ENCODE results near the gene DYNC2H1.
"Not testable (repeated sequence)": the region's sequence is repeated elsewhere in the genome, so short reads cannot be mapped to it uniquely, and the experiment has no call there.

The DYNC2H1 gene

GRCh38 chr11:103372906-103373305 lies 263.7 kb downstream of the DYNC2H1 start:
- DNase-seq, result no peak

DNA sequence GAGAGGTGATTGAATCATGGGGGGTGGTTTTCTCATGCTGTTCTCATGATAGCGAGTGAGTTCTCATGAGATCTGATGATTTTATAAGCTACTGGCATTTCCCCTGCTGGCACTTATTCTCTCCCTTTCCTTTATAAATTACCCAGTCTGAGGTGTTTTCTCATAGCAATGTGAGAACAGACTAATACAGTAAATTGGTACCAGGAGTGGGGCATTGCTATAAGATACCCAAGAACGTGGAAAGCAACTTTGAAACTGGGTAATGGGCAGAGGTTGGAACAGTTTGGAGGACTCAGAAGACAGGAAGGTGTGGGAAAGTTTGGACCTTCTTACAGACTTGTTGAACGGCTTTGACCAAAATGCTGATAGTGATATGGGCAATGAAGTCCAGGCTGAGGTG lies 265.0 kb downstream of the DYNC2H1 start:
- not testable (repeated sequence) for DNase-seq

GRCh38 chr11:103378931-103379330 lies 269.7 kb downstream of the DYNC2H1 start:
- no peak for DNase-seq

GRCh38 chr11:103380031-103380430 lies 270.8 kb downstream of the DYNC2H1 start:
- DNase-seq, result no peak

DNA sequence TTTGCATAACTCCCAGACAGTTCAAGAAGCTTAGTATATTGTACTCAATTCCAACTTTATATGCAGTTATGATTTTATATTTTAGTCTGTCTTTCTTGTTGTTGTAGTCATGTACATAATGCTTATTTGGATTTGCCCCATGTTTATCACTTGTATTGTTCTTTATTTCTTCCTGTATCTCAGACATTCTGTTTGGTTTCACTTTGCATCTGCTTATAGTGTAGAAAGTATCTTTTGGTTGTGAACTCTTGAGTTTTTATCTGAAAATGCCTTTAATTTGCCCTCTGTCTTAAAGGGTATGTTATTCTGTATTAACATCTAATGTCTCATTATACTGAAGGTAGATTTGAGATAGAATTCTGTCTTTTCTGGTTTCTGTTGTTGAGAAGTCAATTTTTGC lies 275.4 kb downstream of the DYNC2H1 start:
- no peak for DNase-seq

- no peak for DNase-seq
Measured at GRCh38 chr11:103395612-103396011, 286.4 kb downstream of the DYNC2H1 start.

DNA sequence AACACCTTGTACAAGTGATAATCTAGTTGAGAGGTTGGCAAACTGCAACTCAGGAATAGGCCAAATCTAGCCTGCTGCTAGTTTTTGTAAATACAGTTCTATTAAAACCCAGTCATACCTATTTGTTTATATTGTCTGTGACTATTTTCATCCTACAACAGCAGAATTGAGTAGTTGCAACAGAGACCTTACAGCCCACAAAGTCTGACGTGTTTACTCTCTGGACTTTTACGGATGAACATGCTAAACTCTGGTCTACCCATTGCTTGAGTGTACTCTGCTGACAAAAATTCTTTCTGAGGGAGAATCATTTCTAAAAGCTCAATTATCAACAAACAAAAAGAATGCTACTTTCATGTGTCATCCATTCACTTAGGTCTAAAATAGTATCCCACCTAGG lies 287.0 kb downstream of the DYNC2H1 start:
- DNase-seq, result no peak

- DNase-seq, result no peak
Measured at GRCh38 chr11:103397369-103397768, 288.1 kb downstream of the DYNC2H1 start.

GRCh38 chr11:103398829-103399228 lies 289.6 kb downstream of the DYNC2H1 start:
- DNase-seq, result no peak

DNA sequence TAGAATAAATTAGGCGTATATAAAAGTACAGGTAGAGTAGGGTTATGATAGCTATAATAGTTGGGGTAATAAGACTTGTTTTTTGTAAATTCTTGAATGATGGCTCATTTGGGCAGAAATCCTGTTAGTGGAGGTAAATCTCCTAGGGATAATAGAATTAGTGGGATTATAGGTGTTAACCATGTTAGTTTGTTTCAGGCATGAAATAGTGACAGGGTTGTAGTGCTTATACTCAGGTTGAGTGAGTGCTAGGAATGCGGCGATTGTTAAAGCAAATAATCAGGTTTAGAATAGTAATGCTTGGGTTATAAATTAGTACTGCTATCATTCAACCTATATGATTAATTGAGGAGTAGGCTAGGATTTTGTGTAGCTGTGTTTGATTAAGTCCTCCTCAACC lies 297.1 kb downstream of the DYNC2H1 start:
- no peak for DNase-seq

DNA sequence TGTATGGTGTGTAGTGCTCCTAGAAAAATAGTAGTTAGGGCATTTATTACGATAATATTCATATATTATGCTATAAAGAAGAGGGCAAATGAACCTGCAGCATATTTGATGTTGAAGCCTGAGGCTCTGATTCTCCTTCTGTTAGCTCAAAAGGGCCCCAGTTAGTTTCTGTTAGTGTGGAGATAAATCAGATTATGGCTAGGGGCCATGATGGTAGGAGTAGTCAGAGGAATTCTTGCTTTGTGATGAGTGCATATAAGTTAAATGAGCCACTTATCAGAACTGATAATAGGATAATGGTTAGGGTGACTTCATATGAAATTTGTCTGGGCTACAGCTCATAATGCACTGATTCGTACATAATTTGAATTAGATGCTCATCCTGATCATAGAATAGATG lies 298.4 kb downstream of the DYNC2H1 start:
- no peak for DNase-seq

GRCh38 chr11:103413266-103413888 lies 304.2 kb downstream of the DYNC2H1 start:
- no peak for DNase-seq

- DNase-seq, result no peak
Measured at GRCh38 chr11:103418014-103418413, 308.8 kb downstream of the DYNC2H1 start.

GRCh38 chr11:103420593-103420992 lies 311.4 kb downstream of the DYNC2H1 start:
- DNase-seq, result no peak

- DNase-seq, result no peak
Measured at GRCh38 chr11:103433386-103434072, 324.3 kb downstream of the DYNC2H1 start.

GRCh38 chr11:103434073-103434411 lies 324.8 kb downstream of the DYNC2H1 start:
- no peak for DNase-seq

GRCh38 chr11:103436131-103436770 lies 327.0 kb downstream of the DYNC2H1 start:
- no peak for DNase-seq

DNA sequence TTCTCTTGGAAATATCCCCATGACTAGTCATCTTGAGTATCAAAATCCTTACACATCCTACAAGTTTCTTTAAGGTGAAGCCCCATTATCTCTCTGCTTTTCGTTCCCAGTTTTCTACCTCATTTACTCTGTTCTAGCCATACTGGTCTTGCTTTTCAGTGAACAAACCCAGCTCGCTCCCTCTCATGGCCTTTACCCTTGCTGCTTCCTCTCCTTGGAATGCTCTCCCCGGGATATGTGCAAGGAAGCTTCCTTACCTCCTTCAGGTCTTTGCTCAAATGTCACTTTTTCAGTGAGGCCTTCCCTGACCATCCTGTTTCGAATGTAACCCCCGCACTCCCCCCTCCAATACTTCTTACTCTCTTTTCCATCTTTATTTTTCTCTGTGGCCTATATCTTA lies 331.8 kb downstream of the DYNC2H1 start:
- no peak for DNase-seq

- DNase-seq, result no peak
Measured at GRCh38 chr11:103448966-103449365, 339.7 kb downstream of the DYNC2H1 start.

- no peak for DNase-seq
Measured at GRCh38 chr11:103450241-103450640, 341.0 kb downstream of the DYNC2H1 start.

- no peak for DNase-seq
Measured at GRCh38 chr11:103453126-103453525, 343.9 kb downstream of the DYNC2H1 start.

GRCh38 chr11:103453915-103454709 lies 344.9 kb downstream of the DYNC2H1 start:
- no peak for DNase-seq

DNA sequence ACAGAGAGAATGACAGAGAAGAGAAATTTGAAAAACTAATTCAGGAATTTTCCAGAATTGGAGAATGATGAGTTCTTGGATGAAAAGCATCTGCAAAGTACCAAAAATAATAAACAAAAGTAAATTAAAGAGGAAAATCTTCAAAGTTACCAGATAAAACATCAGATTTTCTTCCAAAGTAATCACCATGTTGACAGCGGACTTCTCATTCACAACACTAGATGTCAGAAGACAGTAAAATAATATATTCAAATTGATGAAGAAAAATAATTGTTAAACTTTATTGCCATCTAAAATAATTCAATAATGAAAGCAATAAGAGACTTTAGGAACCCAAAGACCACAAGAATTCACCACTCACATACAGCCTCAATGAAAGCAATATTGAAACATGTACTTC lies 355.2 kb downstream of the DYNC2H1 start:
- DNase-seq, result no peak

Measured in activated CD8-positive, alpha-beta memory T cell treated with anti-CD3 and anti-CD28 coated beads, Interleukin-2, amount 50 U/mL, for 48 hours (primary cell).